ENCODE measurements around the gene PRKCE.
A peak's percentile ranks its signal among the peaks of the same experiment; 100 is the strongest.

The PRKCE gene

DNA sequence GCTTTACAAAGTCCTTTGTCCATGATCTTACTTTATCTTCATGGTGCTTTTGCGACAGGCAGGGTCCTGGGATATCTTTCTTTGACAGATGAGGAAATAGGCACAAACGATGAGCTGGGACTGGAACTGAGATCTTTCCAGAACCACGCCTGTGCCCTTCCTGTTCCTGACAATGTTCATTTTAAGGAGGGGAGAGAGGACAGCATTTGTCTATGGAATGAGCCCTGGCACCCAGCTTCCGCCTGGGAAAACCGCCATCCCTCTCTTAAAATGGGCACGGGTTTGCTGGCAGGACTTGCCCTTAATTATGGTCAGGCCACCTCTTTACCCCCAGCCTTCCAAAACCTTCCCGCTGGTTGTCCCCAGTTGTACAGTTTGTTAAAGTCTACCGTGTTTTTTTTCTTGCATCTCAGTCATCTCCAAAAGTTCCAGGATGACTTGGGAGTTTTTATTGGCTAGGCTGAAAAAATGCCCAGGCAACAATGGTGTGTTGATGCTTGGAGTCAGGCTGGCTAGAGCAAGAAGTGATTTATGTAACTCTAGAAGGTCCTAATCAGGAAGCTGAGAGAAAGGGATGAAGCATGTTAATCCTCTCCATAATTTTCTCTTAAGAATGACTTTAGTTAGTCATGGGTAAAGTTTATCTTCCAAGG, 380.8 kb downstream of the PRKCE start:
- no peak for DNase-seq

- no peak for DNase-seq
Observed at GRCh38 chr2:46032996-46033395, 381.5 kb downstream of the PRKCE start.

- no peak for DNase-seq
Observed at GRCh38 chr2:46034535-46034934, 383.1 kb downstream of the PRKCE start.

GRCh38 chr2:46036929-46037328, 385.5 kb downstream of the PRKCE start:
- no peak for DNase-seq

DNA sequence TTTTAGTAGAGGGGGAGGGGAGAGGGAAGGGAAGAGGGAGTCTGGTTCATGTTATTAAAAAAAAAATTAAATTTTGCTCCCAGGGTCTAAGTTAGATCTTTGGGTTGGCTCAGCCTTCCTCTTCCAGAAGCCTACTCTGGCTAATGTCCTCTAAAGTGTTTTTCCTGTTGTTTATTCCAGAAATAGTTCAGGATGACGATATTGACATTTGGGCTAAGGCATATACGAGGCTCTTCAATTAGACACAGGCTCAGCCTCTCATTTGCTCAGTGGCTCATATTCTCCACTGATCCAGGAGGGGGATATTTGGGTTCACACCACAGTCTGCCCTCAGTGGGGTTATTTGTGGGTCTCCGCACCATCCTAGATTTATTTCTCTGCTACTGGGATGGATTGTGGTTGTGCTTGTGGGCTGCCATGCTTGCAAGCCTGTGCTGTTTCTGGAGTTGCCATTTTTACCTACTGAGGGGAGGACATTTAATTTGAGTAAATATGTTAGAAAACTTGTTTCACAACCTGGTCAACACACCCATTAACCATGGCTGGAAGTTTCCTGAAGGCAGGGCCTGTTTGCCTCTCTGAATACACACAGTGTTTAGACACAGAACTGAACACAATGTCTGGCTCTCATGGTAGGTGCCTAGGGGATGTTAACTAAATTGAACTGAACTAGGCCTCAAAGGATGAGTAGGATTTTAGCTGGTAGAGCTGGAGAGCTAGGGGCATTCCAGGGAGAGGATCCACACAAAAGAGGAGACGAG, 388.2 kb downstream of the PRKCE start:
- no peak for DNase-seq

GRCh38 chr2:46040563-46041155, 389.2 kb downstream of the PRKCE start:
- no peak for DNase-seq

DNA sequence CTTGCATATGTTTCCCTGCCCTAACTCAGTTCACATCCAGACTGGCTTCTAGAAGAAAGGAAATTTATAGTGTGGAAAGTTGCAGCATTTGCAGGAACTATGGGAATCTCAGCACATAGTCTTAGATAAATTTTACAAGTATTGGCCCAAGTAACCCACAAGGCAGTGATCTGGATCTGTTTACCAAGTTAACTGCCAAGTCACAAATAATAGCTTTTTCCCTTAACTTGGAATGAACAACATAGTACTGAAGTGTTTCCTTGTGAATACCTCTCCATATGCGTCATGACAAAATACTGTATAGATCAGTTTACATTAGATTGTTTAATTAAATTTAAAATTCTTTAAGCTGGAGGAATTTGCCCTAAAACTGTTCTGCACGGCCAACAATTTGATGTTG, 390.0 kb downstream of the PRKCE start:
- DNase-seq = no peak

- no peak for DNase-seq
Observed at GRCh38 chr2:46042207-46042637, 390.7 kb downstream of the PRKCE start.

- no peak for DNase-seq
Observed at GRCh38 chr2:46042711-46043110, 391.2 kb downstream of the PRKCE start.

GRCh38 chr2:46045888-46046287, 394.4 kb downstream of the PRKCE start:
- DNase-seq = no peak

DNA sequence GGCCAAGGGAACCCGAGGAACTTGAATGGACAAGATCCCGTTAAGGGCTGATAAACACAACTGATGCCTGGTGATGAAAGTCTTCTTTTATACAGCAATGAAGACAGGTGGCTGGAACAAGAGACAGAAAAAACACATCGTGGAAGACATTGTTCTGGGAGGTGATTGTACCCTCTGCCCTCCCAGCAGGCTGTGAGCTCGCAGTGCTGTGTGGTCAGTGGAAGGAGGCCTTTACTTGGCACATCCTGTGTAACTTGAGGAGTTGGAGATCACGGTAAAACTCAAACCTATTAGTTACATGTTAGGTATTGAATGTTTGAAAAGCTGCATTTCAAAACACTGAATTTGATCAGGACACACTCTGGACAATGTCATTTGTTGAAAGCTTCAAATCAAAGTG, 395.8 kb downstream of the PRKCE start:
- no peak for DNase-seq

DNA sequence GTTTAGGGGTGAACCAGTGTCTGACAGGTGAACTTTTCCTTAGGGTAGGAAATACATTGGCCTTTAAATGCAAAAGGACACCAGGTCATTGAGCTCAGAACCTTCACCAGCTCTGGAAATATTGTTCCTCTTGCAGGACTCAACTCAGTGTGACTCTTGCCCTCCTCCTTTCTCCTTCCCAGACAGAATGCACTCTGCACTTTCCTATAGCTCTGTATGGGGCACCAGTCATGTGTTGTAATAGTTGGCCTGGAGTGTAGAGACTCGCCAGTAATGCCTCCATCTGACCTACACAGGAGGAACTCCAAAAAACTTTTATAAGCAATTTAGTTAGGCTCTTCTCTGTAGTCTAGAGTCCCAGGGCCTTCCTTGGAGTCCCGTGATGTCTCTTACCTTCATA, 397.2 kb downstream of the PRKCE start:
- no peak for DNase-seq

DNA sequence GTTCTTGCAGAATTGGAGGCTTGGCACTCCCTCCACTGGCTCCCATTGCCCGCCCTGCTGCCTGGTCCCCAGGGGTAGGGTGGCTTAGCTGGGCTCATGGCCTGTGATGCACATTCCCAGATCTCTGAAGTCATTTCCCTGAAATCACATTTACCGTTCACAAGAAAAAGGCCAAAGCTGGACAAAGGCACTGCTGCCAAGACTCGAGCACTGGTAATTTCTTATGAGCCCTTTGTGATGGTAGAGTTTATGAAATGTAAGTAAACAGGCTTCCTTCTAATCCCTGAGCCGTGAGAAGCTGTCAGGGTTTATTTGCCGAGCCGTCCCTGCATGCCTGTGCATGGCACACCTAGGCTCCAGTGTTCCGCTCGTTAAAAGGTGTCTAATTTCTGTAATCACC, 398.6 kb downstream of the PRKCE start:
- no peak for DNase-seq

DNA sequence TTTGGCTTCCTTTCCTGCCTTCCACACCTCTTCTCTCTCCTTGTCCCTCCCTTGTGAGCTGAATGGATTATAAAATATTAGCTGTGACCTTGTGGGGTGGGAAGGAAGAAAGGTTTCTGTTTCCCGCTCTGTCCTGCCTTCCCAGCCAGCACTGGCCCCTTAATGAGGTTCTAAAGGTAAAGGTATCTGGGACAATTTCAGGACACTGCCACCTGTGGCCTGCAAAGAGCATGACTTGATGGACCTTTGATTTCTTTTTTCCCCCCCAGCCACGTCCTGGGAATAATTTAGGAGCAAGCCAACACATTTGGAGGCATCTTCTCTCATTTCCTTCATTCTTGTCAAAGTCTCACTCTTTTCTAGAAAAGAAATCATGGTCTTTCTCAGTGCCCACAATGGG, 399.0 kb downstream of the PRKCE start:
- no peak for DNase-seq

- DNase-seq = no peak
Observed at GRCh38 chr2:46051085-46051484, 399.6 kb downstream of the PRKCE start.

- no peak for DNase-seq
Observed at GRCh38 chr2:46053564-46053963, 402.1 kb downstream of the PRKCE start.

DNA sequence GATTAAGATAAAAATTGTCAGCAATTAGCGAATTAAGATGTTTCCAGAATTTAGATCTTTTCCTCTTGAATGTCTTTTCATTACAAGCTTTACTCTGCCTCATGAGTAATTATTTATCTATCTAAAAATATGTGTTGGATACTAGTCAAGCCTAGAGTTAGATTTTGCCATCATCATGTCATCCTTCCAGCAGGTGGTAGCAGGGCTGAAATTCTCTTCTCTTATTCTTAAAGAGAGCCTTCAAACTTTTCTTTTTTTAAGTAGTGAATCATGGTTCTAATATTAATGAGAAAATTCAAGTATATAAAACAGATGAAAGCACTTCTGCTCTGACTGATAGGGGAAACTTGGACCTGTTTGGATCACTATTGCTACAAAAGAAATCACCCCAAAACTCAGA, 405.1 kb downstream of the PRKCE start:
- no peak for DNase-seq

GRCh38 chr2:46058140-46058539, 406.7 kb downstream of the PRKCE start:
- no peak for DNase-seq

DNA sequence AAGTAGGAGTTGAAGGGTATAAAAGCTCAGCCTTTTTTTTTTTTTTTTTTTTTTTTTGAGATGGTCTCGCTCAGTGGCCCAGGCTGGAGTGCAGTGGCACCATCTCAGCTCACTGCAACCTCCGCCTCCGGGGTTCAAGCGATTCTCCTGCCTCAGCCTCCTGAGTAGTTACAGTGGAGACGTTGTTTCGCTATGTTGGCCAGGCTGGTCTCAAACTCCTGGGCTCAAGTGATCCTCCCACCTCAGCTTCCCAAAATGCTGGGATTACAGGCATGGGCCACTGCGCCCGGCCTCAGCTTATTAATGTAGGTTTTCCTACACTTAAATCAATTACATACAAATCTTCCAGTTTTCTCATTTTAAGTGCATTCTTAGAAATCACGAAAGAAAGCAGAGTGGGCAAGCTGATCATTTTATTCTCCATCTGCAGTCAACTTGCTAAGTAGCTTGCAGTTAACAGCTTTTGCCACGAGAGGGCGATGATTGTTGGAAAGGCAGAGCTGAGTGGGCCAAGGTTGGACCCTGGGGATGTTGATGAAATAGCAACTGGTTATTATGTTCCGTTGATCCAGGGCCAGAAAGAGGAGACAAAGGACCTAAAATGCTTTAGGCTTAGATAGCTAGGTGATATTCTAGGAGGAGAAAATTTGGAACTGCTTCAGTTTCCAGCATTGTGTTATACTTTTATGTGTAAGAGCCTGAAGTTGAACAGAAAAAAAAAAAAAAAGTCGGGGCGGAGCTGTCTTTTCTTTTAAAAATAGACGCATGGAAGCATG, 411.4 kb downstream of the PRKCE start:
- DNase-seq = peak; percentile 75

DNA sequence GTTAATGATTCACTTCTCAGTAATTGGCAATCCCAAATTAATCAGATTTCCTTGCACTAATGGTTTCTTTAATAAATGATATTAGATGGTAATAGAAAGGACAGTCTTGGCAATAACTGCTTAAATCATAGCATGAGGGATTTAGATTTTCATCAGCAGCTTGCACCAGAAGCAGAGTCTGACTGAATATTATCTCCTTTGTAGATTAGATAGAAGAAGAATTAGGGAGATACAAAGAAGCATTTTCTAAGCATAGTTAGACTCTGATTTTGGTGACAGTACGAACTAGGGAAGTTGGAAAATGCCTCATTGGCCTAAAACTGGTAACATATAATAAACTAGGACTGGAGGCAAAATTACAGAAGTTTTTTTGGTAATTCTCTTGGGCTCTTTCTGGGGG, 412.9 kb downstream of the PRKCE start:
- no peak for DNase-seq

- DNase-seq = no peak
Observed at GRCh38 chr2:46065152-46065551, 413.7 kb downstream of the PRKCE start.

GRCh38 chr2:46066116-46066515, 414.6 kb downstream of the PRKCE start:
- DNase-seq = no peak

GRCh38 chr2:46066601-46067000, 415.1 kb downstream of the PRKCE start:
- DNase-seq = no peak

DNA sequence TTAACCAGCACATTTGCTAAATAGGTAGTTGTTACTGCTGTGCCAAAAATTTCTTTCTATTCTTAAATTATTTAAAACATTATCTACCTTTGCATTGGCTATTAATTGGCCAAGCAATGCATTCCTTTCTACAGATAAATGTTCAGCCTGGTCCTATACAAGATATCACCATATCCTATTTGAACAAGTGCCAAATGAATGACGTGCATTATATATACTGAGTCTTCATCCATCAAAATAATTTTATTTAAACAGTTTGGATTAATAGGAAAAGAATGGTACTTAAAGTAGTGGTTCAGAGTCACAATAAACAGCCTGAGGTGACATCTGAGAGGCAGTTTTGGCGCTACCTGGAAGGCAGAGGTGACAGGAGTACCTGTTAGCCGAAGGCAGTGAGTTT, 415.6 kb downstream of the PRKCE start:
- DNase-seq = no peak
